Measurements from ENCODE around the gene PTPRG. TPM values are rescaled to one million over a fixed set of nuclear protein-coding genes. Genes with fewer than 3 reads are reported as not detected.

The PTPRG gene
- total RNA-seq, 1 experiment from 2014 or later: 32.1 TPM

DNA sequence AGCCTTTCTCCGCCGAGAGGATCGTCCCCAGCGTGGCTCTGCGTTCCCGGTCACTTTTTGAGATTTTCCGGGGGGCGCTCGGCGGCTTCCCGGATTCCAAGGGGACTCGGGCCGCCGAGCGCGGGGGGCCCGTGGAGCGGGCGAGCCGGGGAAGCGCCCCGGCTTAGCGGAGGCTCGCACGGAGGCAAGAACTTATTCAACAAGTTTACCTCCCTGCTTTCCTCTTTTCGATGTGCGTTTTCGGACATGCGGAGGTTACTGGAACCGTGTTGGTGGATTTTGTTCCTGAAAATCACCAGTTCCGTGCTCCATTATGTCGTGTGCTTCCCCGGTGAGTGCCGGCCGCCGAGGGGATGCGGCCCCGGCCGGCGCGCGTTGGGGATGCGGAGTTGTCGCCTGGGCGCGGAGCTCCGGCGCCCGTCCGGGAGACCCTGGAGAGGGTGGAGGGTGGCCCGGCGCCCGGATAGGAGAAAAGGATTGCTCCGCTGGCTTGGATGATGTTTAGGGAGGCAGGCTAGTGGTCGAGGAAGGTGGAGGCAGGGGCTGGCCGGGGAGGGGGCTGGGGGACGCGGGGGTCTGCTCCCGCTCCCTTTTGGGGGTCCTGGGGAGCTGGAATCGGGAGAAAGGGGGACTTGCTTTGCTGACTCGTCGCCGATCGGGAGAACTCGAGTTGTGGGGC lies 810 bp downstream of the PTPRG start:
- peaks cover 38% of the 10 kb centered on the region for H3K79me2 ChIP-seq (ENCODE audit: insufficient read depth, low read length)
- peak overlapping the region; percentile 91 for H3K4me2 ChIP-seq (ENCODE audit: low read length)
- H3K9me3 ChIP-seq (ENCODE audit: control insufficient read depth in 1 of 2, insufficient read depth in 1 of 2, low read depth in 1 of 2, low read length in 2 of 2): no peaks in the 10 kb centered on the region
- intact Hi-C loops (cut with micrococcal nuclease): loop anchor here (5.0 to 10.0 kb wide), 6 partner anchors 95 to 623 kb away; no protein-coding TSS in a partner anchor
- peak overlapping the region; percentile 88 for H3K9ac ChIP-seq (ENCODE audit: low read length)
- no TSS peak for BruUV-seq (replicated peaks)
- ChIA-PET CTCF (interaction anchor here (1.3 kb wide), 1 partner anchor 626 kb away, joined by 3 read pairs; no protein-coding TSS in a partner anchor), RAD21 (ENCODE audit: low non-redundant PET in 1 of 2, low total read pairs in 2 of 2, uncharacterized antibody in 2 of 2, unreplicated experiment in 2 of 2) (no interaction called here), POLR2A (interaction anchor here (0.7 kb wide), 1 partner anchor 193 kb away, joined by 3 read pairs; no protein-coding TSS in a partner anchor)
- peaks cover 10 to 17% of the 10 kb centered on the region in 2 experiments for H3K4me1 ChIP-seq (ENCODE audit: control insufficient read depth in 1 of 2, insufficient read depth in 2 of 2, low read length in 2 of 2)
- no peak for DNase-seq (ENCODE audit: low read depth, low spot score)
- peak overlapping the region; percentile 80 to 83 for H3K4me3 ChIP-seq (replicated peaks in 1 of 2; ENCODE audit: low read depth in 1 of 2, low read length in 2 of 2)
- no peaks in the 10 kb centered on the region for H3K36me3 ChIP-seq (ENCODE audit: control insufficient read depth in 1 of 2, insufficient read depth in 2 of 2, low read length in 2 of 2)
- no peak overlapping the region for H2AFZ ChIP-seq (ENCODE audit: low read depth, low read length, poor library complexity, severe bottlenecking)
- no peaks in the 10 kb centered on the region for H3K9me2 ChIP-seq (ENCODE audit: insufficient read depth)
- H3K27ac ChIP-seq (ENCODE audit: low read depth, low read length): peak overlapping the region; percentile 95
- TF ChIP-seq FOSL1 (IDR thresholded peaks at IDR 0.05; ENCODE audit: low read depth) (no peak), SRF (IDR thresholded peaks at IDR 0.05; ENCODE audit: low read depth) (no peak), ZFX (IDR thresholded peaks at IDR 0.05) (peak; percentile 32; the same call in 1 of the 2 replicates)
- TF ChIP-seq, protein P1, sequence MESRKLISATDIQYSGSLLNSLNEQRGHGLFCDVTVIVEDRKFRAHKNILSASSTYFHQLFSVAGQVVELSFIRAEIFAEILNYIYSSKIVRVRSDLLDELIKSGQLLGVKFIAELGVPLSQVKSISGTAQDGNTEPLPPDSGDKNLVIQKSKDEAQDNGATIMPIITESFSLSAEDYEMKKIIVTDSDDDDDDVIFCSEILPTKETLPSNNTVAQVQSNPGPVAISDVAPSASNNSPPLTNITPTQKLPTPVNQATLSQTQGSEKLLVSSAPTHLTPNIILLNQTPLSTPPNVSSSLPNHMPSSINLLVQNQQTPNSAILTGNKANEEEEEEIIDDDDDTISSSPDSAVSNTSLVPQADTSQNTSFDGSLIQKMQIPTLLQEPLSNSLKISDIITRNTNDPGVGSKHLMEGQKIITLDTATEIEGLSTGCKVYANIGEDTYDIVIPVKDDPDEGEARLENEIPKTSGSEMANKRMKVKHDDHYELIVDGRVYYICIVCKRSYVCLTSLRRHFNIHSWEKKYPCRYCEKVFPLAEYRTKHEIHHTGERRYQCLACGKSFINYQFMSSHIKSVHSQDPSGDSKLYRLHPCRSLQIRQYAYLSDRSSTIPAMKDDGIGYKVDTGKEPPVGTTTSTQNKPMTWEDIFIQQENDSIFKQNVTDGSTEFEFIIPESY (IDR thresholded peaks at IDR 0.05; ENCODE audit: extremely low read depth, insufficient replicate concordance, low read length): no peak
- H3K27me3 ChIP-seq (ENCODE audit: insufficient read depth, low read length): no peaks in the 10 kb centered on the region
- H4K20me1 ChIP-seq (ENCODE audit: insufficient read depth): no peaks in the 10 kb centered on the region
- ATAC-seq: no peak

DNA sequence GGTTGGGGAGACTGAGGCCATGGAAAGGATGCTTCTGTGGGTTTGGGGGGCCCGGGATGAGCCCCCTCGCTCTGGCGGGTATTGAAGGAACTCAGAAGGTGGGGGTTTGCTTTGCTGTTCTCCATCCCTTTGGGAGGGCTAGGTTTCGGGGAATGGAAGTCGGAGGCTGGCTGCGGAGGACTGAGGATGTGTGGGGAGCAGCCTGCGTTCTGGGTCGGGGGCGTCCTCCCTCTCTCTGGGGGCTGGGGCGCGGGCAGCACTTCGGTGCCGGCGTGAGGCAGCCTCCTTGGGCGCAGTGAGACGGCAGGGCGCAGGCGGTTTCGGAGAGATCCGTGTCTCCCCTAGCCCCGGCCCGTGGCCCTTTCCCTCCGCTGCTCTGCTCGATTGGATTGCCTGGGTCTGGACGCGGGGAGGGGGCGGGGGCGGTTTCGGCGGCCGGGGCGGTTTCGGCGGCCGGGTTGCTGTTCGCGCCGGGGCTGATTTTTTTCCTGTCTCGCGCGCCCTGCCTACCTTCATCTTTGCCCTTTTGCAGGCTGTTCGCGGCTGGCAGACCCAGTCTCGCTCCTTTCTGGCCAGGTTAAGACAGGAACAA lies 1.4 kb downstream of the PTPRG start:
- intact Hi-C loops (cut with micrococcal nuclease): loop anchor here (5.0 to 10.0 kb wide), 6 partner anchors 94 to 622 kb away; no protein-coding TSS in a partner anchor
- Histone ChIP-seq H3K27ac (ENCODE audit: low read depth, low read length) (no peak overlapping the region; the same call in 1 of the 2 replicates), H3K4me2 (ENCODE audit: low read length) (peak overlapping the region; percentile 91), H3K9ac (ENCODE audit: low read length) (peak overlapping the region; percentile 88), H4K20me1 (ENCODE audit: insufficient read depth) (no peaks in the 10 kb centered on the region), H3K9me3 (ENCODE audit: control insufficient read depth in 1 of 2, insufficient read depth in 1 of 2, low read depth in 1 of 2, low read length in 2 of 2) (no peaks in the 10 kb centered on the region), H3K4me1 (ENCODE audit: control insufficient read depth in 1 of 2, insufficient read depth in 2 of 2, low read length in 2 of 2) (peaks cover 10 to 17% of the 10 kb centered on the region in 2 experiments), H2AFZ (ENCODE audit: low read depth, low read length, poor library complexity, severe bottlenecking) (no peak overlapping the region), H3K4me3 (replicated peaks in 1 of 2; ENCODE audit: low read depth in 1 of 2, low read length in 2 of 2) (peak overlapping the region; percentile 80 to 83), H3K79me2 (ENCODE audit: insufficient read depth, low read length) (peaks cover 43% of the 10 kb centered on the region), H3K27me3 (ENCODE audit: insufficient read depth, low read length) (no peaks in the 10 kb centered on the region), H3K9me2 (ENCODE audit: insufficient read depth) (no peaks in the 10 kb centered on the region), H3K36me3 (ENCODE audit: control insufficient read depth in 1 of 2, insufficient read depth in 2 of 2, low read length in 2 of 2) (no peaks in the 10 kb centered on the region)
- TF ChIP-seq TCF7L2 (IDR thresholded peaks at IDR 0.05; ENCODE audit: borderline replicate concordance, extremely low read depth, insufficient read depth, insufficient read length) (no peak), RAD21 (IDR thresholded peaks at IDR 0.05; ENCODE audit: low read depth) (no peak), YY1 (IDR thresholded peaks at IDR 0.05; ENCODE audit: extremely low read depth, insufficient replicate concordance, low read depth, low read length) (no peak), SIN3A (IDR thresholded peaks at IDR 0.05; ENCODE audit: low read depth) (no peak), ZNF274 (IDR thresholded peaks at IDR 0.05; ENCODE audit: low read depth, low read length) (no peak)
- TF ChIP-seq, protein P1 (IDR thresholded peaks at IDR 0.05; ENCODE audit: extremely low read depth, insufficient replicate concordance, low read length): no peak
- TF ChIP-seq, protein P2, sequence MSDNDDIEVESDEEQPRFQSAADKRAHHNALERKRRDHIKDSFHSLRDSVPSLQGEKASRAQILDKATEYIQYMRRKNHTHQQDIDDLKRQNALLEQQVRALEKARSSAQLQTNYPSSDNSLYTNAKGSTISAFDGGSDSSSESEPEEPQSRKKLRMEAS (IDR thresholded peaks at IDR 0.05): no peak
- ChIA-PET RAD21 (ENCODE audit: low non-redundant PET in 1 of 2, low total read pairs in 2 of 2, uncharacterized antibody in 2 of 2, unreplicated experiment in 2 of 2) (no interaction called here), POLR2A (no interaction called here), CTCF (no interaction called here)
- ATAC-seq: no peak
- no peak for DNase-seq (ENCODE audit: low read depth, low spot score)
- TSS peak; percentile 37 for BruUV-seq (replicated peaks)
